GM23338 (cell line): ENCODE results near the gene SERPINA9.

Experiments
- CREB1 ChIP-seq: fragments of 250-450 bp; sonication (Bioruptor Pico); IDR thresholded peaks from 2 replicates; pipeline ENCODE4 v1.5.0; 2020; ENCODE audit warnings: low read depth, mild to moderate bottlenecking, moderate library complexity
- EZH2 ChIP-seq: fragments of 200-600 bp; sonication (generic); IDR thresholded peaks from one replicate; pipeline ENCODE4 v1.8.0; 2017; ENCODE audit warnings: antibody characterized with exemption, mild to moderate bottlenecking, low read depth; ENCODE audit not compliant: unreplicated experiment
- EZH2phosphoT487 ChIP-seq: fragments of 200-600 bp; sonication (generic); IDR thresholded peaks from one replicate; pipeline ENCODE4 v1.8.1; 2018; ENCODE audit warnings: antibody characterized with exemption; ENCODE audit not compliant: unreplicated experiment
- JUNB ChIP-seq: IDR thresholded peaks from one replicate; pipeline ENCODE4 v1.6.1; 2016; ENCODE audit warnings: antibody characterized with exemption; ENCODE audit not compliant: unreplicated experiment
- NANOG ChIP-seq: IDR thresholded peaks from 2 replicates; pipeline ENCODE4 v1.6.1; 2016; ENCODE audit warnings: antibody characterized with exemption, borderline replicate concordance
- POLR2AphosphoS5 ChIP-seq: IDR thresholded peaks from 2 replicates; pipeline ENCODE4 v1.6.1; 2016; ENCODE audit warnings: antibody characterized with exemption, low read depth
- REST ChIP-seq: IDR thresholded peaks from one replicate; pipeline ENCODE4 v1.6.1; 2018; ENCODE audit warnings: antibody characterized with exemption; ENCODE audit not compliant: unreplicated experiment
- STAT1 ChIP-seq: IDR thresholded peaks from one replicate; pipeline ENCODE4 v1.6.1; 2016; ENCODE audit warnings: antibody characterized with exemption; ENCODE audit not compliant: unreplicated experiment
- ZNF114 ChIP-seq: fragments of 250-450 bp; sonication (Bioruptor Pico); IDR thresholded peaks from 2 replicates; pipeline ENCODE4 v1.5.0; 2020; ENCODE audit warnings: mild to moderate bottlenecking, moderate library complexity
- ZNF331 ChIP-seq: fragments of 250-450 bp; sonication (Bioruptor Pico); IDR thresholded peaks from 2 replicates; pipeline ENCODE4 v1.5.0; 2020; ENCODE audit warnings: low read depth, mild to moderate bottlenecking, moderate library complexity
- ZNF462 ChIP-seq: fragments of 250-450 bp; sonication (Bioruptor Pico); IDR thresholded peaks from 2 replicates; pipeline ENCODE4 v1.5.0; 2020; ENCODE audit warnings: mild to moderate bottlenecking, moderate library complexity
- TF ChIP-seq, protein P1 (sequence below), 2 experiments: fragments of 200-600 bp in 1 of 2; sonication (generic) in 1 of 2; conservative IDR thresholded peaks; 2 replicates each; pipeline versions ENCODE4 v1.5.1 to v1.6.1; 2016 to 2017; ENCODE audit warnings: antibody characterized with exemption in 2 of 2, low read depth in 2 of 2, mild to moderate bottlenecking in 2 of 2, moderate library complexity in 1 of 2
- TF ChIP-seq, protein P2 (sequence below): IDR thresholded peaks from 2 replicates; pipeline ENCODE4 v1.6.1; 2016; ENCODE audit warnings: antibody characterized with exemption

GRCh38 chr14:94473666-94474410 is 2.2 kb downstream of the SERPINA9 start:
- TF ChIP-seq EZH2phosphoT487 (no peak), EZH2 (no peak), ZNF114 (no peak), POLR2AphosphoS5 (no peak), ZNF331 (CRISPR knock-in tag) (no peak), CREB1 (CRISPR knock-in tag) (no peak), REST (no peak), JUNB (no peak), STAT1 (no peak), NANOG (no peak), ZNF462 (CRISPR knock-in tag) (no peak)
- TF ChIP-seq, protein P1, sequence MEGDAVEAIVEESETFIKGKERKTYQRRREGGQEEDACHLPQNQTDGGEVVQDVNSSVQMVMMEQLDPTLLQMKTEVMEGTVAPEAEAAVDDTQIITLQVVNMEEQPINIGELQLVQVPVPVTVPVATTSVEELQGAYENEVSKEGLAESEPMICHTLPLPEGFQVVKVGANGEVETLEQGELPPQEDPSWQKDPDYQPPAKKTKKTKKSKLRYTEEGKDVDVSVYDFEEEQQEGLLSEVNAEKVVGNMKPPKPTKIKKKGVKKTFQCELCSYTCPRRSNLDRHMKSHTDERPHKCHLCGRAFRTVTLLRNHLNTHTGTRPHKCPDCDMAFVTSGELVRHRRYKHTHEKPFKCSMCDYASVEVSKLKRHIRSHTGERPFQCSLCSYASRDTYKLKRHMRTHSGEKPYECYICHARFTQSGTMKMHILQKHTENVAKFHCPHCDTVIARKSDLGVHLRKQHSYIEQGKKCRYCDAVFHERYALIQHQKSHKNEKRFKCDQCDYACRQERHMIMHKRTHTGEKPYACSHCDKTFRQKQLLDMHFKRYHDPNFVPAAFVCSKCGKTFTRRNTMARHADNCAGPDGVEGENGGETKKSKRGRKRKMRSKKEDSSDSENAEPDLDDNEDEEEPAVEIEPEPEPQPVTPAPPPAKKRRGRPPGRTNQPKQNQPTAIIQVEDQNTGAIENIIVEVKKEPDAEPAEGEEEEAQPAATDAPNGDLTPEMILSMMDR (conservative IDR thresholded peaks at IDR 0.05; ENCODE audit: low read depth in 2 of 2): no peak
- TF ChIP-seq, protein P2, sequence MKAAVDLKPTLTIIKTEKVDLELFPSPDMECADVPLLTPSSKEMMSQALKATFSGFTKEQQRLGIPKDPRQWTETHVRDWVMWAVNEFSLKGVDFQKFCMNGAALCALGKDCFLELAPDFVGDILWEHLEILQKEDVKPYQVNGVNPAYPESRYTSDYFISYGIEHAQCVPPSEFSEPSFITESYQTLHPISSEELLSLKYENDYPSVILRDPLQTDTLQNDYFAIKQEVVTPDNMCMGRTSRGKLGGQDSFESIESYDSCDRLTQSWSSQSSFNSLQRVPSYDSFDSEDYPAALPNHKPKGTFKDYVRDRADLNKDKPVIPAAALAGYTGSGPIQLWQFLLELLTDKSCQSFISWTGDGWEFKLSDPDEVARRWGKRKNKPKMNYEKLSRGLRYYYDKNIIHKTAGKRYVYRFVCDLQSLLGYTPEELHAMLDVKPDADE: no peak
